NCI-H345 treated with DMSO at 0.1 percent for 48 hours (cell line): ENCODE measurements around the gene GOLGA2.
A peak's percentile ranks its signal among the peaks of the same experiment; 100 is the strongest.
"Not testable (repeated sequence)": the region's sequence is repeated elsewhere in the genome, so short reads cannot be mapped to it uniquely, and the experiment has no call there.

ENCODE experiments used
- DNase-seq: peaks from one replicate; lab custom pipeline; 2025; ENCODE audit not compliant: unreplicated experiment; lab: John Stamatoyannopoulos, UW

GOLGA2 gene

DNA sequence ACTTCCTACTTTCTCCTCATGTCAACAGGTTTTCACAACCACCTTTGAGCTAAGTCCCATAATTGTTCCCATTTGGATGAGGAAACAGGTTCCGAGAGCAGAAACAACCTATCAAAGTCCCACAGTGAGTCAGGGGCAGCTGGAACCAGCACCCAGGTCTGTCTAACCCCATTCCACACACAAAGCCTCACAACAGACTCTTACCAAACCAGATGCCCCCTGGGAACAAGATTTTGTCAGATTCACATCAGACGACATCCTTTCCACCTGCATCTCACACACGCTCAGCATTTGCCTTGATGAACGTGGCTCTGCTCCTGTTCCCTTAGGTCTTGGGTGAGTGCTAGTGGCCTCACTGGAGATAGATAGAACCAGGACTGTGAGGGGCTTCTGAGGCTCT is 17.3 kb upstream of the GOLGA2 start:
- no peak for DNase-seq

DNA sequence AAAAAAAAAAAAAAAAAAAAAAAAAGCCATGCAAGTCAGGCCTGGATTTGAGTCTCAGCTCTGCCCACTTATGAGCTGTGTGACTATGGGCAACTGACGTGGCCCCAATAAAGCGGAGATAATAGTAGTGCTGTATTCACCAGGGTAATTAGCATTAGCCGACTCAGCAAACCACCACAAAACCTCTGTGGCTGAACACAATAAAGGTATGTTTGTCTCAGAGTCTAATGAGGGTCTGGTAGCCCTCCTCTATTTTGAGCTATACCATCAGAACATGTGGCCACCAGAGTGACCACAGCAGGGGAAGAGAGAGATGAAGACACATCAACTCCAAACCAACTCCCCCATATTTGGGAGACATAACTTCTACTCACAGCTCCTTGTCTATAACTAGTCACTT is 16.2 kb upstream of the GOLGA2 start:
- no peak for DNase-seq

DNA sequence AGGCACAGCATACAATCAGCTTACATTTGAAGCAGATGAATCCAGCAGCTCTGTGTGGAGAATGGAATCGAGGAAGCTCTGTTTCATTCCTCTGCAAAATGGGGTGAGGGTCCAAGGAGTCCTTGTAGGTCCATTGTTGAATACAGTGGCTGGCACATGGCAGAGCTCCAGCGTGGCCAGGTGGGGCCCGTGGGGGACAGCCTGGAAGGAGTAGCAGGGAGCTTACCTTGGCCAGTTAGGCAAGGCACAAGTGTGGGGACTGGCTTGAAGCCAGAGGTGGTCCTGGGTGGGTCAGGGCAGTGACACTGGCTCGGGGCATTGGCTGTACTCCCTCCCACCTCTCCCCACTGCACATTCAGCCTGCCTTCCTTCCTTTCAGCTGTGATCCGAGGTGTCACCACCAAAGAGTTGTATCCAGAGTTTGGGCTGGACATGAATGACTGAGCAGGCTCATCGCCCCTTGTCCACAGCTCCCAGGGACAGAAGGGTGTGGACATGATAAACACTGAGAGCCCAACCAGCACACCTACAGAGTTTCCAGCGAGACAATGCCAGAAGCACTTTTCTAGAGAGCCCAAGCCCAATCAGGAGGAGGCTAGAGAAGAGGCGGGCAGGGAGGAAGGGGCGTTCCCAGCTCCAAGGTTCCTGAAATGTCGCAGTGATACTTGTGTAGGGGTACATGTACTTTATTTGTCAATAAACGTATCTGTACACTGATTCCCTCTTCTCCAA is 12.6 kb upstream of the GOLGA2 start:
- no peak for DNase-seq

DNA sequence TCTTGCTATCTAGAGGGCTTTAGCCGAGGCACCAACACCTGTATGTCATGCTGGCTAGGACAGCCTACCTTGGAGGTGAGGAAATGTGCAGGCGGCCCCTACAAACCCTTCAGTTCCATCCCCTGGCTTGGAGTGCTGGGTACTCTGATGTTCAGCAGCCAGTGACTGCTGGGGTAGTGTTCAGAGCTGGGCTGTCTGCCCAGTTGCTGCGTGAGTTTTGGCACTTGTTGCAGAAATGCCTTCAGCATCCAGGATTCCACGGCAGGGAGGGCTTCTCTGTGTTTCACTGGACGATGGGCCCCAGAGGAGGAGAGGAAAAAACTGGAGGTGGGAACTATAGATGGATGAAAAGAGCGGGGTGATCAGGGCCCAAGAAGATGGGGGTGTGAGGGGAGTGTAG is 10.6 kb upstream of the GOLGA2 start:
- no peak for DNase-seq

DNA sequence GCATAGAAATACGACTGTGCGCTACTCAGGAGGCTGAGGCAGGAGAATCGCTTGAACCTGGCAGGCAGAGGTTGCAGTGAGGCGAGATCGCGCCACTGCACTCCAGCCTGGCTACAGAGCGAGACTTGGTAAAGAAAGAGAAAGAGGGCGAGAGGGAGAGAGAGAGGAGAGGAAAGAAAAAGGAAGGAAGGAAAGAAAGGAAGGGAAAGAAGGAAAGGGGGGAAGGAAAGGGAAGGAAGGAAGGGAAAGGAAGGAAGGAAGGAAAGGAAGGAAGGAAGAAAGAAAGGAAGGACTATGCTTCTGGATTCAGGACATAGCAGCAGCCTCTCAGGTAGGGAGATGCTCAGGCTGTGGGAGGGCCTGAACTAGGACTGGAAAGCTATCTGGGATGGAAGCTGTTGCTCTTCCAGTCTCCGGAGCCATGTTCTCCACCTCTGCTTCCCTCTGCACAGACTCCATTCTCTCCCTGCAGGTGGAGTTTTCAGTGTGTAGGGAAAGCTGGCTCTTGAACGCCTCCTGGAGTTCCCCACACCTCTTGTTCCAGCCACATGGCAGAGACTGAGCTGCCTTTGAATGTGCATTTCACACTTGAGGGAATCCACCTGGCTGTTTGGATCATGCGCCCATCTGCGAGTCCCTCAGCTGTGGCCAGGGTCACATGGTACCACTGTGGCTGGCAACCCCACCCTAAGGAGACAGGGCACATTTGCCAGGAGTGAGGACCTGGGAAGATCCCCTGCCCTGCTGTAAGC is 9.4 kb upstream of the GOLGA2 start:
- no peak for DNase-seq

DNA sequence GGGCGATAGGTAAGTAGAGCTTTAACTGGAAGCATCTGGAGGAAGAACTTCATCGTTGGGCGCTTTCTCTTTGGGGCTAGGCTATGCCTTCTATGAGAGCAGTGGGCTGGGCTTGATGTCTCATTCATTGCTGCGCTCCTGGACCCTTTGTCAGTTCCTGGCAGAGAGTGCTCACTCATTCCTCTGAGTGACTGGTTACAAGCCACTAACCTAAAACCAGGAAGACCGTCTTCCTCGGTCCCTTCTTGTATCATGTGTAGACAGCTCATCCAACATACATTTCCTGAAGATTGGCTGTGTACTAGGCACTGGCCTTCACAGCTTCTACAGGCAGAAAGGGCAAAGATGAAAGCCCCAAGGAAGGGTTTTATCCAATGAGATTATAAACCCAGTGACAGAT is 6.7 kb upstream of the GOLGA2 start:
- DNase-seq = no peak

DNA sequence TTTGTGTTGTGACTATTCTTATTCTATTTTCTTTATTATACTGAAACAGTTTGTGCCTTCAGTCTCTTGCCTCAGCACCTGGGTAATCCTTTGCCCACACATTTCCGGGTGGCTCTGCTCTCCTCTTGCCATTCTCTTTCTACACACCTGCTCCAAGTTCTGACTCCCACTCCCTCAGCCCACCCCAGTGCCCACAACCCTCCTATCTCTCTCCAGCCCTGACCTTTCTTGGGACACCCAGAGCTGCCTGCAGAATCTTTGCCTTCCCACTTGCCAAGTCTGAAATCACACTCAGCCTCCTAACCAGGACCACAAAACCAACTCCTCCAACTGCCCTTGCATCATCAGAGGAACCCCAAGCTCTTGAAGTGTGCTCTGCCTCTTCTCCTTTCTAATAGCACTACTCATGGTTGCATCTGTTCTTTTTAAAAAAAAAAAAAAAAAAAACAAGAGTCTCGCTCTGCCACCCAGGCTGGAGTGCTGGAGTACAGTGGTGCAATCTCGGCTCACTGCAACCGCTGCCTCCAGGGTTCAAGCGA is 4.3 kb upstream of the GOLGA2 start:
- DNase-seq = no peak

DNA sequence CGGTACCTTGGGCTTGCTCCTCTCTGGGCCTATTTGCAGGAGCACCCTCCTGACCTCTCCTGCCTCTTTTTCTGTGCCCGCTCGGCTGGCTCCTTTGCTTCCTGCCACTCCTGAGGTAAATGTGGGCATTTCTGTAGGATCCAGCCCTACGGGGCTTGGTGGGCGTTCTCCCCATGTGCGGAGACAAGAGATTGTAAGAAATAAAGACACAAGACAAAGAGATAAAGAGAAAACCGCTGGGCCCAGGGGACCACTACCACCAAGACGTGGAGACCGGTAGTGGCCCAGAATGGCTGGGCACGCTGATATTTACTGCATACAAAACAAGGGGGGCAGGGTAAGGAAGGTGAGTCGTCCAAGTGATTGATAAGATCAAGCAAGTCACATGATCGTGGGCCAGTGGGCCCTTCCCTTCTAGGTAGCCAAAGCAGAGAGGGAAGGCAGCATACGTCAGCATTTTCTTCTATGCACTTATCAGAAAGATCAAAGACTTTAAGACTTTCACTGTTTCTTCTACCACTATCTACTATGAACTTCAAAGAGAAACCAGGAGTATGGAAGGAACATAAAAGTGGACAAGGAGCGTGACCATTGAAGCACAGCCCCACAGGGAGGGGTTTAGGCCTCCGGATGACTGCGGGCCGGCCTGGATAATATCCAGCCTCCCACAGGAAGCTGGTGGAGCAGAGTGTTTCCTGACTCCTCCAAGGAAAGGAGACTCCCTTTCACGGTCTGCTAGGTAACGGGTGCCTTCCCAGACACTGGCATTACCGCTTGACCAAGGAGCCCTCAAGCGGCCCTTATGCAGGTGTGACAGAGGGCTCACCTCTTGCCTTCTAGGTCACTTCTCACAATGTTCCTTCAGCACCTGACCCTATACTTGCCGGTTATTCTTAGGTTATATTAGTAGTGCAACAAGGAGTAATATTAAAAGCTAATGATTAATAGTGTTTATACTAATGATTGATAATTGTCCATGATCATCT is 3.6 kb upstream of the GOLGA2 start:
- DNase-seq = not testable (repeated sequence)

DNA sequence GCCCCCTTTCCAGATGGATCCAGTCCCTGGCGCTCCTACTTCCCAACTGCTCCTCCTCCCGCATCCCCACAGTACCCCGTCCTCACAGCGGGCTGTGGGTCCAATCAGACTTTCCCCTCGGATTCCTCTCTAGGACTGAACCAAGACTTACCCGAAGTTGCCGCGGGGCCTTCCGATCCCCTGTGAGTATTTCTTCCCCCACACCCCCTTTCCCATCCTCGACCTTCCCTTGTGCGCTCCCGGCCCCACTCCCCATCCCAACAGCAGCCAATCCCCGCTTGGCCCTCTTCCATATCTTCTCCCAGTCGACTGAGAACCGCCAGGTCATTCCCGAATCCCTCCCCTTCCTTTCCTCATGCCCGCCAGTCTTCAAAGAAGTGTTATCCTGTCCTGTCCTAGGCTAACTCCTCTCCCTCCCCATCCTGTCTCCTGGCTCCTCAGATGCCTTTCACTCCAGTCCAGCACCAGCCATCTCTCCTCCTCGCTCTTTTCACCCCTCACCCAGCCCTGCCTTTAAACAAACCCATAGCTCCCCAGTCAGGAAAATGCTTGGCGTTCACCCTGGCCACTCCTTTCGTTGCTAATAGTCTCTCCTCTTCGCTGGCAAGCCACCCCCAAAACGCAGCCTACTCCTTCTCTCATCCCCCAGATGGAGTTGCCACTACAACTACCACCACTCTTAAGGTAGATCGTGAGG is 915 bp upstream of the GOLGA2 start:
- no peak for DNase-seq

DNA sequence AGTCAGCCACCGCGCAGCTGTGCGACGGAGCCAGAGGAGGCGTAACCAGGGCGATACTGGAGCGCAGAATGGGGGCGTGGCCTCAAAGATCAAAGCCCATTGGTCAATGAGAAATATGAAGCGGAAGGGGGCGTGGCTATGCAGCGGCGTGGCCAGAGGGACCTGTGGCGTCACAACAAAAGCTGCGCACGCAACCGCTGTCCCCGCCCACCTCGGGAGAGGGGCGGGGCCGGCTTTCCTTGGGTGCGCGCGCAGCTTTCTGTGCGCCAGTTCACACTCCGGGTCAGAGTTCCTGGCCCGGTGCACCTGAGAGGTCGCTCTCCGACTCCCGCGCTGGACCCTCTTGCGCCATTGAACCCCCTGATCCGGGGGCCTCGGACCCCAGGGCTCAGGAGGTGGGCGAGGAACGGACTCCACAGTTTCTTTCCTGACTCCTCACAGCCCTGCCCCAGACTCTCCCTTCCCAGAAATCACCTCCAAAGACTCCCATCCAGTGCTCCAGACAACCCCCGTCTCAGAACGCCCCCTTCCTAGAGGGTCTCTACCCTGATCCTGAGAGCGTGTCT is 284 bp upstream of the GOLGA2 start, which contains the start of gene SWI5:
Gene SWI5, plus strand, starts transcription at position 269 of the 566 bp plus-strand sequence.
- peak; percentile 99 for DNase-seq

DNA sequence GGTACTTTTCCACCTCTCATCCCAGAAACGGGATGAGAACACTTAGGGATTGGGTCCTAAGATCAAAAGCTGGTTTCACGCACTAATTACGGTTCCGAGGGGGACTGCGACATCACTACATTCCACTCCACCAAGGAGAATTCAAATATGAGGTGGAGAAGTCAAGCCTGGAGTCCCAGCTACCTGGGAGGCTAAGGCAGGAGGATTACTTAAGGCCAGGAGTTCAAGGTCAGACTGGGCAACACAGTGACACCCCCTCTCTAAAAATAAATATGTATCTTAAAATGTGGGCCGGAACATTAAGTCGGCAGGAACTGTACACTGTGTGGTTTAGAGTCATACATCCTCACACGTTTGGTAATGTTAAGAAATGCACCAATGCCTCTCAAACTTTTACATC is 1.6 kb downstream of the GOLGA2 start:
- DNase-seq = no peak

DNA sequence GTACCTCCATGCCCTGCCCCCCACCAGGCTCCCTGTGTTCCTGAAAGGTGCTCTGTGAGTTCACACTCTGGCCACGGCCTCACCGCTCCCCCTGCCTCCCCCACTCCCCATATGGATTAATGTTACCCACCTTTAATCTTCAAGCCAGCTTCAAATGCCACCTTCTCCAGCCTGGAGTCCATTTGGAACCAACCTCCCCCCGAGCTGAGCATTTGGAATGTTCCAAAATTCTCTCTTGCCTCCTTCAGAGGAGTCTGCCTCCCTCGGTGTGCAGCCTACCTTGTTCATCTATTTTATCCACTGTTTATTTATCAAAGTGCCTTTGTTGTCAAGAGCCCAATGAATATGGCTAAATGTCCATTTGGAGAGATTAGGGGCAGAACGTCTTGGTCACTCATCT is 4.3 kb downstream of the GOLGA2 start:
- DNase-seq = no peak

DNA sequence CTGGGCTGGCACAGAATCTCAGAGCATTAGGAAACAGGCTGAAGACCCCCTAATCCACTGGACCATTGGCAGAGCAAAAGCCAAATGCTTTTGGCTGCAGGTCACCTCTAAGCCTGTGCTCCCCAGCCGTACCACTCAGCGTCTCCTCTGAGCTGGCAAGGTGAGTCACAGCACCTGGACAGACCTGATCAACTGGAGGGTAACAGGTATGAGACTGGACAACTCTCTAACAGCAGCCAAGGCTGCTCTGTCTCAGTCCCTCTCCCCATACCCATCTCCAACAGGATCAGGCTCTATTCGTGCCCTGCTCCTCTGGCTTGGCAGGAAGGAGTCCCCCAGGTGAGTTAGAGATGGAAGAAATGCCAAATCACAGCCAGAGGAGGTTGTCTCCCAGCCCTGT is 4.7 kb downstream of the GOLGA2 start:
- no peak for DNase-seq

DNA sequence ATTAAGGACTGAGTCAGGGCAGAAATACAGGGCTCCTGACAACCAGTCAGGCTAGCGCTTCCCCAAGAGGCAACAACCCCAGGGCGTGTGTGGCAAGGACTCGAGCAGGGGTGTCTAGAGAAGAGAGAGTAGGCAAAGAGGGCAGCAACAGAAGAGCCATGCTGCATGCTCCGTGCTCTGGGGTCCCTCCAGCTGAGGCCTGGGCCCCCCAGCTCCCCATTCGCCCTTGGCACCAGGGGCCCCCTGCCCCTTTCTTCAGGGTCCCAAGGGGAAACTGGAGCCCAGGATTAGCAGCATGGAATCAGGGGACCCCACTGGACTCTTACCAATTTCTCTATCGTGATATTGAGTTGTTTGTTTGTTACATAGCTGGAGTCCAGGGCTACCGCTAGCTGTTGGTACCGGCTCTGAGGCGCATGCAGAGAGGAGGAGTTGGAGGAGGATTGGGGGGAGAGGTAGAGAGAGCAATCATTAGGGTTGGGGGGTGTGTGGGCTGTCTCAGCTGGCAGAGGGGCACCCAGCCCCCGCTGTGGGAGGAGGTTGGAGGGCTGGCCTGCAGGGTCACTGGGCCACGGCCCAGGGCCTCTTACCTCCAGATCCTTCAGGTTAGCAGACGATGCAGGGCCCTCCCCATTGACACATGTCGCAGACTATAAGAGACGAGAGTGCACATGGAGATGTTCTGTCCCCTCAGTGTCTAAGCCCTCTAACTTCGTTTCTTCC is 8.8 kb downstream of the GOLGA2 start:
- DNase-seq = no peak

DNA sequence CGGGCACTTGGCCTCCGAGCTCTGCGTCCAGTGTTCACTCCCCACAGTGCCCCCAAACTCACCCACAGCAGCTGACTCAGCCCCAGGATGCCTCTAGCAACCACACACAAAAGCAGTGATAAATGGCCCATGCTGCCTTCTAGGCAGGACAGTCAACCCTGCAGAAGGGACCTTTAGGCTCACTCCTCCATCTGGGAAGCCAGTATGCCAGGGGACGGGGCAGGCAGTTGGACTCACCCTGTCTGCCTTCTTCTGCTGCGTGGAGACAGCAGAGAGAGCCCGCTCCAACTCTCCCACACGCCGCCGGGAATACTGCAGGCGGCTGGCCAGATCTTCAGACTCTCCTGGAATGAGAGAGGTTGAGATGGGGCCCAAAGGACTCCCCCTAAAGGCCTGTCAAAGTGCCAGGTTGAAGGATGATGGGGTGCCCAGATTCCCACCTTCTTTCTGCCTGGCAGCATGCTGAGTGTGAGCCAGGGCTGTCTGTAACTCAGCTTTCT is 10.4 kb downstream of the GOLGA2 start:
- DNase-seq = no peak

DNA sequence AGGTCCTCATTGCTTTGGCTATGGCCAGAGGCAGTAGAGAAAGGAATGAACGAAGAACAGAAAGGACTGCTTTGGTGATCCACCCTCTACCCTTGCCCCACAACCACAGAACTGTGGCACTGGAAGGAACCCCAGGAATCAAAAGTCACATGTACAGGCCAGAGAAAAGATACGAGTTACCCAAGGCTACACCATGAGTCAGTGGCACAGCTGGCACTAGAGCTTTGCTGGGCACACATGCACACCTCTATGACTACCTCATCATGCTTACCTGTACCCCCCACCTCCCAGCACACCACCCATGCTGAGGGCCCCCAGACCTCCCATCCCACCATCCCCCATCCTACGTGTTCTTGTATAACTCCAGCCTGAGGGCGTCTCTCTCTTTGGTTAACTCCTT is 13.1 kb downstream of the GOLGA2 start:
- DNase-seq = no peak

DNA sequence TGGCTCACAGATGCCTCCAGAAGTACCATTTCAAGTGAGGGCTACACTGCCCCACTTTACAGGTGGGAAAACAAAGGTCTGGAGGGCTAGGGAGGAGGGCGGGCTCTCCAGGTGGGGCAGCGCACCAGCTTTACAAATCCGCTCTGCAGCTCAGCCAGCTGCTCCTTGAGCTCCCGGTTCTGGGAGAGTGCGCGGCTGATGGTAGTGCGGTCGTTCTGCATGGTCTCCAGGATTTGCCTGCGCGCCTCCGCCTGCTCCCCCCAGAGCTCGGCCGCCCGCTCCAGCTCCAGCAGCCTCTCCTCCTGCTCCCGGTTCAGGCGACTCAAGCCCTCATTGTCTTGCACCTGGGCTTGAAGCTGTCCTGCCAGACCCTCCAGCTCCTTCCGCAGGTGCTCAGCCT is 15.5 kb downstream of the GOLGA2 start:
- no peak for DNase-seq

DNA sequence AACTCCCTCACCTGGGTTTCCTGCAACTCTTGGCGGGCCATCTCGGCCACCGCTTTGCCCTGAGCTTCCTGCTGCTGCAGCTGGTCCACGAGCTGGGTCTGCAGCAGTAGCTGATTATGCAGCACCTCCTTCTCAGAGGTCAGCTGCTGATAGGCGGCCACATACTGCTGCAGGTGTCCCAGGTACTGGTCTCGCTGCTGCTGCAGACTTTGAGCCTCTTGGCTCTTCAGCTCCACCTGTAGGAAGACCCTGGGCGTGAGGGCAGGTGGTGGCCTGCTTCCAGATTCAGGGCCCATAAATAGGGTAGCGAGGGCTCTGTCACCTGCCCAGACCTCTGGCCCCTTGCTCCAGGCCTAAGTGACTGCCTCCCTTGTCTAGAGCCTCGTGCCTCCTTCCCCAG is 16.7 kb downstream of the GOLGA2 start:
- DNase-seq = no peak

DNA sequence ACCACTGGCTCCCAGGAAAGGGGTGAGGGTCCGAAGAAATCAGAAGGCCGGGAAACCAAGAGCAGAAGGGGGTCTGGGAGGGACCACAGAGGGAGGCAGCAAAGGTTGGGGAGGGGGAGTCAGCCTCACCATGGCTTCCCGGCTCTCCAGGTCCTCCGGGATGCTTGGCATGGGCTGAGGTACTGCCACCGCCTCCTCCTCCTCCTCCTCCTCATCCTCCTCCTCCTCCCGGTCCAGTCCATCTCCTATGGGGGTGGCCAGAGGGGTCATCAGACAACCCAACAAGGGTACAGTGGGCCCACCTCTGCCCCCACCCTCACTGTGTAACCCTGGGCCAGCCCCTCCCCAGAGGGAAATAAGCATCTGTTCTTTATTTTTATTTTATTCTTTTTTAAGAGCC is 17.5 kb downstream of the GOLGA2 start:
- no peak for DNase-seq
